ENCODE results near the gene ANGPTL4. TPM values are rescaled to one million over a fixed set of nuclear protein-coding genes. Genes with fewer than 3 reads are reported as not detected.

The ANGPTL4 gene
- total and polyA plus RNA-seq, 2 of the 13 experiments (the other 11 are each of a cell fraction or from before 2014, with no cell fraction given) = 0.80 to 21.7 TPM

GRCh38 chr19:8321067-8321985 lies 42.6 kb upstream of the ANGPTL4 start, which contains the start of the genes NDUFA7 and RPS28 (continued):
- TF ChIP-seq ARID4A (CRISPR knock-in tag; IDR thresholded peaks at IDR 0.05; ENCODE audit: borderline replicate concordance) (peak; percentile 91), HNRNPL (IDR thresholded peaks at IDR 0.05; ENCODE audit: low read depth, low read length) (peak; percentile 57; the same call in 1 of the 2 replicates), HDAC2 (CRISPR knock-in tag; IDR thresholded peaks at IDR 0.05) (peak; percentile 74), ZNF878 (CRISPR knock-in tag; IDR thresholded peaks at IDR 0.05) (no peak), CTCF (CRISPR knock-in tag; IDR thresholded peaks at IDR 0.05) (peak; percentile 79), ZNF30 (CRISPR knock-in tag; IDR thresholded peaks at IDR 0.05) (peak; percentile 70), THAP7 (CRISPR knock-in tag; IDR thresholded peaks at IDR 0.05) (peak; percentile 65; the same call in 1 of the 2 replicates), FOXA1 (IDR thresholded peaks at IDR 0.05) (no peak), FOXA1 (CRISPR knock-in tag; IDR thresholded peaks at IDR 0.05) (peak; percentile 45; the same call in 1 of the 2 replicates), MAX (IDR thresholded peaks at IDR 0.05) (peak; percentile 74; the same call in 1 of the 2 replicates), ZNF264 (CRISPR knock-in tag; IDR thresholded peaks at IDR 0.05) (0 out of 2 replicates have a peak, but pooled peaks have one; percentile 31), ZKSCAN8 (CRISPR knock-in tag; IDR thresholded peaks at IDR 0.05; ENCODE audit: borderline replicate concordance) (0 out of 2 replicates have a peak, but pooled peaks have one; percentile 29), ZNF780A (CRISPR knock-in tag; IDR thresholded peaks at IDR 0.05) (no peak; the same call in 1 of the 2 replicates), SUZ12 (IDR thresholded peaks at IDR 0.05; ENCODE audit: low read depth, low read length) (peak; percentile 61), KLF9 (CRISPR knock-in tag; IDR thresholded peaks at IDR 0.05; ENCODE audit: low read depth) (0 out of 2 replicates have a peak, but pooled peaks have one; percentile 25), MIXL1 (CRISPR knock-in tag; IDR thresholded peaks at IDR 0.05) (peak; percentile 61; the same call in 1 of the 2 replicates), ZNF891 (CRISPR knock-in tag; IDR thresholded peaks at IDR 0.05) (no peak; the same call in 1 of the 2 replicates), ZNF512B (CRISPR knock-in tag; IDR thresholded peaks at IDR 0.05; ENCODE audit: borderline replicate concordance) (no peak), ZBTB38 (CRISPR knock-in tag; IDR thresholded peaks at IDR 0.05) (peak; percentile 80)
